Endothelial cell (in vitro differentiated cells): ENCODE results near the gene DONSON. TPM values are rescaled to one million over a fixed set of nuclear protein-coding genes. Genes with fewer than 3 reads are reported as not detected.
"Not testable (repeated sequence)": the region's sequence is repeated elsewhere in the genome, so short reads cannot be mapped to it uniquely, and the experiment has no call there.

Source experiments
- DNase-seq: peaks from one replicate; pipeline ENCODE4 v3.0.0; 2021; ENCODE audit warnings: low spot score
- H3K27ac Mint-ChIP-seq: one replicate; pipeline ENCODE4 v1.8.0; 2021; ENCODE audit warnings: mixed read lengths, inconsistent platforms; ENCODE audit not compliant: unreplicated experiment
- H3K27me3 Mint-ChIP-seq: one replicate; pipeline ENCODE4 v1.8.0; 2021; ENCODE audit warnings: mild to moderate bottlenecking, moderate library complexity, mixed read lengths, inconsistent platforms; ENCODE audit not compliant: unreplicated experiment
- H3K36me3 Mint-ChIP-seq: one replicate; pipeline ENCODE4 v1.8.0; 2021; ENCODE audit warnings: mild to moderate bottlenecking, low read depth, mixed read lengths, inconsistent platforms; ENCODE audit not compliant: unreplicated experiment
- H3K4me1 Mint-ChIP-seq: one replicate; pipeline ENCODE4 v1.8.0; 2021; ENCODE audit warnings: mild to moderate bottlenecking, mixed read lengths, inconsistent platforms; ENCODE audit not compliant: unreplicated experiment
- H3K4me3 Mint-ChIP-seq: one replicate; pipeline ENCODE4 v1.8.0; 2021; ENCODE audit warnings: mild to moderate bottlenecking, mixed read lengths, inconsistent platforms; ENCODE audit not compliant: unreplicated experiment
- H3K9me3 Mint-ChIP-seq: one replicate; pipeline ENCODE4 v1.8.0; 2021; ENCODE audit warnings: mixed read lengths, inconsistent platforms; ENCODE audit not compliant: unreplicated experiment
- total RNA-seq: library from RNA; stranded (reverse); fragmentation: NEBNext Ultra II Directional; extraction: Animal tissue kit (Norgen Biotek cat#: 25700); gene quantifications from one replicate; pipeline ENCODE4 v1.2.1, GENCODE V29; 2021; ENCODE audit not compliant: unreplicated experiment
- TF ChIP-seq, protein P1 (sequence below): fragments of 200-600 bp; sonication (generic); IDR thresholded peaks from one replicate; pipeline ENCODE4 v1.5.0; 2021; ENCODE audit warnings: antibody characterized with exemption; ENCODE audit not compliant: unreplicated experiment

Gene DONSON
- total RNA-seq, 1 donor from 2014 or later: 18.0 TPM

DNA sequence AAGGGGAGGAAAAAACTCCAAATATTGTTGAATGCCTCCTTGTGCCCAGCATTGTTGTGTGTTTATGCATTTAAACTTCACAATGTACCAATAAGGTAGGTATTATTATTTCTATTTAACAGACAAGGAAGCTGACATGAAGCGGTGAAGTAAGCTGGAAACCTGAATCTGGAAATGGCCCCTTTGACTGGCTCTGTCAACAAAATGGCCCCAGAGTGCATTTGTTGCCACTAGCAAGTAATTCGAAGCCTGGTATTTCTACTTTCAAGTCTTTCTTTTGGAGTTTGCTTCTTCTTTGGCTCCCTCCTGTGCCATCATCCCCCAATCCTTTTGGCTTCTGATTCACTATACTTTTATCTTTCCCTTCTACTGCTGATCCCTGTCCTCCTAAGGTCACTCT lies 29.9 kb upstream of the DONSON start:
- H3K4me3 Mint-ChIP-seq: no peak overlapping the region
- H3K27me3 Mint-ChIP-seq: peaks cover 4% of the 10 kb centered on the region
- peaks cover 31% of the 10 kb centered on the region for H3K36me3 Mint-ChIP-seq
- H3K27ac Mint-ChIP-seq: no peak overlapping the region
- no peaks in the 10 kb centered on the region for H3K4me1 Mint-ChIP-seq
- TF ChIP-seq, protein P1, sequence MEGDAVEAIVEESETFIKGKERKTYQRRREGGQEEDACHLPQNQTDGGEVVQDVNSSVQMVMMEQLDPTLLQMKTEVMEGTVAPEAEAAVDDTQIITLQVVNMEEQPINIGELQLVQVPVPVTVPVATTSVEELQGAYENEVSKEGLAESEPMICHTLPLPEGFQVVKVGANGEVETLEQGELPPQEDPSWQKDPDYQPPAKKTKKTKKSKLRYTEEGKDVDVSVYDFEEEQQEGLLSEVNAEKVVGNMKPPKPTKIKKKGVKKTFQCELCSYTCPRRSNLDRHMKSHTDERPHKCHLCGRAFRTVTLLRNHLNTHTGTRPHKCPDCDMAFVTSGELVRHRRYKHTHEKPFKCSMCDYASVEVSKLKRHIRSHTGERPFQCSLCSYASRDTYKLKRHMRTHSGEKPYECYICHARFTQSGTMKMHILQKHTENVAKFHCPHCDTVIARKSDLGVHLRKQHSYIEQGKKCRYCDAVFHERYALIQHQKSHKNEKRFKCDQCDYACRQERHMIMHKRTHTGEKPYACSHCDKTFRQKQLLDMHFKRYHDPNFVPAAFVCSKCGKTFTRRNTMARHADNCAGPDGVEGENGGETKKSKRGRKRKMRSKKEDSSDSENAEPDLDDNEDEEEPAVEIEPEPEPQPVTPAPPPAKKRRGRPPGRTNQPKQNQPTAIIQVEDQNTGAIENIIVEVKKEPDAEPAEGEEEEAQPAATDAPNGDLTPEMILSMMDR: no peak
- no peak for DNase-seq
- H3K9me3 Mint-ChIP-seq: no peaks in the 10 kb centered on the region

DNA sequence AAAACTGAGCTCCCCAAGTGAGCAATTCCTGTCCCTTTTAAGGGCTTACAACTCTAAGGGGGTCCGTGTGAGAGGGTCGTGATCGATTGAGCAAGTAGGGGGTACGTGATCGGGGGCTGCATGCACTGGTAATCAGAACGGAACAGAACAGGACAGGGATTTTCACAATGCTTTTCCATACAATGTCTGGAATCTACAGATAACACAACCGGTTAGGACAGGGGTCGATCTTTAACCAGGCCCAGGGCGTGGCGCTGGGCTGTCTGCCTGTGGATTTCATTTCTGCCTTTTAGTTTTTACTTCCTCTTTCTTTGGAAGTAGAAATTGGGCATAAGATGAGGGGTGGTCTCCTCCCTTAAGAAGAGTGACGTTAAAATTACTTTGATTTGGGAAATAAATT lies 29.1 kb upstream of the DONSON start:
- not testable (repeated sequence) for H3K27ac Mint-ChIP-seq, H3K4me1 Mint-ChIP-seq, DNase-seq, H3K27me3 Mint-ChIP-seq, H3K9me3 Mint-ChIP-seq
- Mint-ChIP-seq H3K4me3 (peak overlapping the region; percentile 44), H3K36me3 (peaks cover 33% of the 10 kb centered on the region)

DNA sequence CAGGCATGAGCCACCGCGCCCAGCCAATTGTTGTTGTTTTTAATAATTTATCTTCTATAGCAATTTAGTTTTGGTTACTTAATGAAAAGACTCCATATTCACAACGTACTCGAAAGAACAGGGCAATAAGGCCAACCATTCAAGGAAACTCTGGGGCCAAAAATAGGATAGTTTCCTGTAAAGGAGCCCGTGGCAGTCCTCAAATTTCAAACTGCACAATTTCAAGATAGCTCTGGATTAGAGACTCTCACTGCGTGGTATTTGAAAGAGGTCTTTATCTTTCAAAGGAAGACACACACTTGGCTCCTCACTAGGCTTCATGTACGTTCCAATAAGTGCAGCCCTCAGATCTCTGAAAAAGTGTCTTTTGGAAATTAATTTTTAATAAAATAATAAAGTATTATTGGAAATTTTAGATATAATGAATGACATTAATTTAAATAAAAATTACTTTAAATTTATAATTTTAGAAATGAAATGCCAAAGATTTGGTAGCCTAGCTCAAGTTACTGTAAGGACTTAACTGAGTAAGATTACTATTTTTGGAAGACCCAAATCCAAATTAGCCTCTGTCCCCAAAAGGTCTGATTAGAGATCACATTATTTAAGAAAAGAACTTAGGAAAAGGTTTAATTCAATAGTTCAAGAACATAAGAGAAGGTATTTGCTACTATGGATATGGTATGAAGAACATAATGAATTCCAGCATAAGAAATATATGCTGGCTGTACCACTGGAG lies 22.7 kb upstream of the DONSON start:
- Mint-ChIP-seq H3K9me3 (no peaks in the 10 kb centered on the region), H3K27ac (no peak overlapping the region), H3K27me3 (no peaks in the 10 kb centered on the region), H3K4me1 (no peaks in the 10 kb centered on the region), H3K36me3 (peaks cover 5% of the 10 kb centered on the region), H3K4me3 (no peak overlapping the region)
- no peak for DNase-seq
- TF ChIP-seq, protein P1: no peak

DNA sequence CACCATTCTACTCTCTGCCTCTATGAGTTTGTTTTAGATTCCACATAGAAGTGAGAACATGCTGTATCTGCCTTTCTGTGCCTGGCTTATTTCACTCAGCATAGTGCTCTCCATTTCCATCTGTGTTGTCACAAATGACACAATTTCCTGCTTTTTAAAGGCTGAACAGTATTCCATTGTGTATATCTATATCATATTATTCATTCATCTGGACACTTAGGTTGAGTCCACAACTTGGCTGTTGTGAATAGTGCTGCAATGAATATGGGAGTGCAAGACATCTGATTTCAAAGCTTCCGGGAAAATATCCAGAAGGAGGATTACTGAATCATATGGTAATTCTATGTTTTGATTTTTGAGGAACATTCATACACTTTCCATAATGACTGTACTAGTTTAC lies 20.1 kb upstream of the DONSON start:
- H3K36me3 Mint-ChIP-seq: peaks cover 3% of the 10 kb centered on the region
- no peaks in the 10 kb centered on the region for H3K4me1 Mint-ChIP-seq
- H3K4me3 Mint-ChIP-seq: peak overlapping the region; percentile 8
- TF ChIP-seq, protein P1: no peak
- H3K9me3 Mint-ChIP-seq: no peaks in the 10 kb centered on the region
- DNase-seq: no peak
- H3K27ac Mint-ChIP-seq: no peak overlapping the region
- H3K27me3 Mint-ChIP-seq: no peaks in the 10 kb centered on the region

DNA sequence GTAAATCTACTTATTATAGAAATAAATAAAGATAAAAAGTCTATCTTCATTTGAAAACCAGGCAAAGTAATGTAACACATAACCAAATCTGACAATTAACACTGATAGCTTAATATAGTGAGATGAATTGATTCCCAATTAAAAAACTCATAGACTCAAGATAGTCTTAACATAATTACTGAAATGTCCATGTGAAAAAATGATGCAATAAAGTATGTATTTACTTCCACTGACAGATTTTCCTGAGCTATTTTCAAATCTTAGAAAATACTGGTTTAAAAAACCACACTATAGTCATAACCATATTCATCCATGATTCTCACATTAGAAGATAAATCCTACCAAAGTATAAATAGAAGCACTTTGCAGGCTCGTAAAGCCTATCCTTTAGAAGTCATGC lies 9.6 kb upstream of the DONSON start:
- Mint-ChIP-seq H3K4me3 (no peak overlapping the region), H3K27me3 (no peaks in the 10 kb centered on the region), H3K9me3 (no peaks in the 10 kb centered on the region), H3K4me1 (no peaks in the 10 kb centered on the region), H3K36me3 (peaks cover 14% of the 10 kb centered on the region), H3K27ac (no peak overlapping the region)
- TF ChIP-seq, protein P1: no peak
- DNase-seq: no peak
